HS-5 (cell line): ENCODE data around the gene TRPM2.

ENCODE experiments used
- DNase-seq: peaks from one replicate; pipeline ENCODE4 v3.0.0-alpha.2; 2012; ENCODE audit warnings: low read depth

Gene TRPM2

GRCh38 chr21:44431300-44431699 is 77.9 kb downstream of the TRPM2 start:
- no peak for DNase-seq

DNA sequence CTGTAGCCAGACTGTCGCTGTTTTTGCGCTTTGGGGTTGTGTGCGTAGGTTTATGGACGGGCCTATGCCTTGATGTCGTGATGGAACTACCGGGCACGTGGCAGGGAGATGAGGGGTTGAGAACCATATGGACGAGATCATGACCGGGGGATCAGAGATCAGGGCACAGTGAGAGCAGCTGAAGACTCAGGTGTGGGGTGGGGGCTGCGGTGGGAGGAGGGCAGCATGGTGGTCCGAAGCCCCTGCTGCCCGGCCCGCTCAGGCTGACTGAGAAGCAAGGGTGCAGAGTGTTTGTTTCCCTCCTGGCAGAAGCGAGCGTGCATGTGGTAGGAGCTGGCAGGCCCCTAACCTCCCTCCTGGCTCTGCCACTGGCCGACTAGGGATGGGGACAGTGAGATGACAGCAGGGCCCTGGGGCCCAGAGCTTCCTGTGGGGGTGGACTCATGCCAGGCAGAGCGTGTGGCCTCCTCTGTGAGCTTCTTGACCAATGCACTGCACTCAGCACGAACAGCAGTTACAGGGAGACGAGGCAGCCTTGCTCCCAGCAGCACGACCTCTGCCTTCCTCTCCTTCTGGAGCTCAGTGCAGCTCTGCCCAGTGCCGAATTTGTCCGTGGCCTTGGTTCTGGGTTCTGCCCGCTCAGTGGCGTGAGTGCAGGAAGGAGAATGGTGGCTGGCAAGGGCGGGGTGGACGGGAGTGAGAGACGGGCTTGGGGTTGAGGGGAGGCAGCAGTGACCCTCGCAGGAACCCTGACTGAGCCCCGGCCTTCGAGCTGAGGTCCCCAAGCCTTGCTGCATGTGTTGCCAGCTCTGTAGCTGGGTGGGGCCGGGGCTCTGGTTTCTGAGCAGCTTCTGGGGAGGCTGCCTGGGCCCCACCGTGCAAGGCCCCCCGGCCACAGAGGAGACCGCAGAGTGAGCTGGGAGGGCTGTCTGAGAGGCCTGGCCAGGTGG is 79.7 kb downstream of the TRPM2 start:
- DNase-seq = no peak

- no peak for DNase-seq
Observed at GRCh38 chr21:44433791-44434567, 80.6 kb downstream of the TRPM2 start.

DNA sequence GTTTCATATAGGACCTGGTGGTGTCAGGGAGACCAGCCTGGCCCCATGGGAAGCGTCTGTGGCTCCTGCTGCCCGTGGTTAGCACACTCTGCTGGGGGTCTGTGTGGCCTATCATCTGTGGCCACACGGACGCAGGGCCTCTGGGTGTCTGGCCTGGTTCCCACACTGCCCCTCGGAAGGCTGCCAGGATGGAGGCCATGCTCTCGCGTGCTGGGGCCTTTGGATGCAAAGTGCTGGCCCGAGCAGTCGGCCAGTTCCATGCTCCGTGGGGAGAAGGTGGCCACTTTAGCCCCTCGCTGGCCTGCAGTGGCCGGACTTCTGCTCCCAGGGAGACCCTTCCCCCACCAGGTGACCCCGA is 81.1 kb downstream of the TRPM2 start:
- DNase-seq = no peak

DNA sequence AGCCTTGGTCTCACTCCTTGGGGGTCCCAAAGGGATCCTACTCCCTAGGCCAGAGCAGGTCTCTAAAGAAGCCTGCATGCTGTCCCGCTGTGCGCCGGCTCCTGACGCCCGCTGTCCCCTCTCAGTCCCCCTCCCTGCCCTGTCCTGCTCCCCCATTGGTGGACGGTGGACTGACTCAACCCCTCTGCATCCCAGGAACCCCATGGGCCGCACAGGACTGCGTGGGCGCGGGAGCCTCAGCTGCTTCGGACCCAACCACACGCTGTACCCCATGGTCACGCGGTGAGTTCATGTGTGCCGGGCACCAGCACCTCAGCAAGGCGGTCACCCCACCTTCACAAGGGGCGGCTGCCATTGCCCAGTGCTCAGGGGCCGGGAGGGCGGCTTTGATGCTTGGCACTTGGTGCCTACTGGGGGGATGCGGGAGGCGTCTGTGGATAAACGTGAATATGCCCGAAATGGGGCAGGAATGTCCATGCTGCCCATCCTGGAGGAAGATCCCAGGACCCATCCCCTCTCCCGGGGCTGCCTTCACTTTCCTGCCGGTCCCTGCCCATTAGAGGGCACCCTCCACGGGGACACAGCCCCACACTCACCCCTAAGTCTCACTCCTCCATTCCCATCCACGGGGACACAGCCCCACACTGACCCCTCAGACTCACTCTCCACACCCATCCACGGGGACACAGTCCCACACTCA is 81.7 kb downstream of the TRPM2 start:
- DNase-seq = no peak

- no peak for DNase-seq
Observed at GRCh38 chr21:44436111-44436611, 82.7 kb downstream of the TRPM2 start.

GRCh38 chr21:44436958-44437357 is 83.5 kb downstream of the TRPM2 start:
- no peak for DNase-seq

DNA sequence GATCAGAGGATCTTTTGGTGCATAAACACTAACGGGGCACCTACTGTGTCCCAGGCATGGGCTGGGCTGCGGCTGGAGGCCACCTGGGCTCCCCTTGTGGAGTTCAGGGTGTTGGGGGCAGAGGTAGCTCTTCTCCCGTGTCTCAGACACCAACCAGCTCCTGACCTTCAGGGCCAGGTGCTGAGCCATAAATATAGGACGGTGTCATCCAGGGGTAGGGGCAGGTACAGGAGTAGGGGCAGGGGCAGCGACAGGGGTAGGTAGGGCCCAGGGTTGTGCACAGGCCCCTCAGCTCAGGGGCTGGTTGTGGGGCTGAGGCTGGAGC is 83.9 kb downstream of the TRPM2 start:
- DNase-seq = no peak

DNA sequence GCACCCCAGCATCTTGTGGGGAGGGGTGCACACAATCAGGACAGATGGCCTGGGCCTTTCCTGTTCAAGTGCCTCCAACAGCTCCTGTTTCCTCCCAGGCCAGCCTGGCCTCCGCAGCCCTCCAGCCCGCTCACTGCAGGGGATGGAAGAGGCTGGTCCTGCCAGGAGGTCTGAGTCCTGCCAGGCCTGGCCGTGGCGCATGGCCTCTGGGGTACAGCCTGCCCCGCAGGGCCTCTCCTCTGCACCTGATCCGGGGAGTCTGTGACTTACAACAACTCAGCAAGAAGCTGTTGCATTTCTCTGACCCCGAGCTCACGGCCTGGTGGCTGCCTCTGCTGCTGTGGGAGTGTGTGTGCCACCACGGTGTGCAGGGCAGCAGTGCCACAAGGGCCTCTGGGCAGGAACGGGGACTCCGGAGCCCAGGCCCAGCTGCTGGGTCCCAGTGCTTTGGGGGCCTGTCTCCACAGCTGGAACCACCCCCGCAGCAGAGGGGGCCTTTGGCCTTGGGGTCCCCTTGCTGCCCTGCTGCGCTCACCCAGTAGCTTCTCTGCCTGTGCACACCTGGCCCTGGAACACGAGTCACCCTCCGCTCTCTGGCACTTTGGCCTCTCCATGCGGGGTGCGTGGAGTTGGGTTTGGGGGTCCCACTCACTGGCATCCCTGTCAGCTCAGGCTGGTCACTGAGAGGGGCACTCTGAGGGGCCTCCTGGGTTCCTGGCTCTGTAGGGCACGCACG is 84.4 kb downstream of the TRPM2 start:
- no peak for DNase-seq

DNA sequence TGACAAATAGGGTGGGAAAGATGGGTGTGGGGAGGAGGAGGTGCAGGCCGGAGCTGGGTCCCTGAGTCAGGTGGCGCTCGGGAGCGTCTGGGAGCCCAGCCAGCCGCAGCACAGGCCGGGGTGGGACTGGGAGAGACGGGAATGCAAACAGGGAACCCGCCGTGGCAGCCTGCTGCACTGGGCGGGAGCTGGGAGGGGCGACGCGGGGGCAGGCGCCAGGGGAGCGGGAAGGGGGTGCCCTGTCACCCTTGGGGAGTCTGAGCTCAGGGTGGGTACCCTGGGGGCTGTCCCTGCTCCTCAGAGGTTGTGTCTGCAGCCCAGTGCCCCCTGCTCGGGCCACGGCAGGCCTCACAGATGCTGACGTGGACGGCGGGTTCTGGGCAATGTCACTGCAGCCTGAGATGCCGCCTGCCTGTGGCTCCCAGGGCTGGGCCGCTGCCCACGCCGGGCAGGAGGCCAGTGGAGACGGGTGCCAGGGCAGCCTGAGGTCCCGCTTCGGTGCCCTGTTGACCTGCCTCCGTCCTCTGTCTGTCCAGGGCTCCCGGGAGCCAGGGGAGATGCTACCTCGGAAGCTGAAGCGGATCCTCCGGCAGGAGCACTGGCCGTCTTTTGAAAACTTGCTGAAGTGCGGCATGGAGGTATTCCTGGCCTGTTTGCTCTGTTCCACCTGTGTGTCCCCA is 85.2 kb downstream of the TRPM2 start:
- no peak for DNase-seq

GRCh38 chr21:44439211-44439600 is 85.8 kb downstream of the TRPM2 start:
- no peak for DNase-seq

DNA sequence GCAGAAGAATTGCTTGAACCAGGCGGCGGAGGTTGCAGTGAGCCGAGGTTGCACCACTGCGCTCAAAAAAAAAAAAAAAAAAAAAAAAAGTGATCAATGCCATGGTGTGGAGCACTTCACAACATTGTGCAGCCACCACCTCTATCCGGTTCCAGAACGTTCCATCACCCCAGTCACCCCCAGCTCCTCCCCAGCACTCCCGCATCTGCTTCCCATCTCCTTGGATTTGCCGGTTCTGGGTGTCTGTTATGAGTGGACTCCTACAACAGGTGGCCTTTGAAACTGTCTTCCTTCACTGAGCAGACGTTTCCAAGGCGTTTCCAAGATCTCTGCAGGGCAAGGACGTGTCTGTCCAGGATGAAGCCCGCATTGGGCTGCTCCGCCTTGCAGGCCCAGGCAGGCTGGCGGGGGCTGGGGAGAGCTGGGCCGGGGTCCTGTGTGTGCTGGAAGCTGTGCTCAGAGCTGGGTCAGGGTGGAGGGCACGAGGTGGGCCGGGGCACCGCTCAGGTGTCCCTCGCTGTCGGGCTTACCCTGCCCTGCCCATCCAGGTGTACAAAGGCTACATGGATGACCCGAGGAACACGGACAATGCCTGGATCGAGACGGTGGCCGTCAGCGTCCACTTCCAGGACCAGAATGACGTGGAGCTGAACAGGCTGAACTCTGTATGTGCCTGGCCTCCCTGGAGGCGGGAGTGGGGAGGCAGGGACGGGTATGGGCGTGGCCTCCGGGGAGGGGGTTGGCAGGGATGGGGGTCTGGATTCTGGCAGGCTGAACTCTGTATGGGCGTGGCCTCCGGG is 87.0 kb downstream of the TRPM2 start:
- no peak for DNase-seq

DNA sequence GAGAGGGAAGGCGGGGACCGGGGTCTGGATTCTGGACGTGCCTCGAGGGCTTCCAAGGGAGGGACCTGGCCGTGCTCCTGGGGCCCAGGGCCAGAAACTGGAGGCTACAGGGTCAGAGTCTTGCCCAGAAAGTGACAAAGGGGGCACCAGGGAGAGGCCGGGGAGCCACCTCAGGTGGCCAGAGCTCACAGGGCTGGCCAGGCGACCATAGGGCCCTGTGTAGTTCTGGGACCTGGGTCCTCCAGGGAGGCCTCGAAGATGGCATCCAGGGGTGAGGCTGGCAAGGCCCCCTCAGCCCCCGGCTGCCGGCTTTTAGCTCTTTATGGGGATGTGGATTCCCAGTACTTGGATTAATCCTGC is 87.6 kb downstream of the TRPM2 start:
- no peak for DNase-seq

- no peak for DNase-seq
Observed at GRCh38 chr21:44441581-44442265, 88.3 kb downstream of the TRPM2 start.

DNA sequence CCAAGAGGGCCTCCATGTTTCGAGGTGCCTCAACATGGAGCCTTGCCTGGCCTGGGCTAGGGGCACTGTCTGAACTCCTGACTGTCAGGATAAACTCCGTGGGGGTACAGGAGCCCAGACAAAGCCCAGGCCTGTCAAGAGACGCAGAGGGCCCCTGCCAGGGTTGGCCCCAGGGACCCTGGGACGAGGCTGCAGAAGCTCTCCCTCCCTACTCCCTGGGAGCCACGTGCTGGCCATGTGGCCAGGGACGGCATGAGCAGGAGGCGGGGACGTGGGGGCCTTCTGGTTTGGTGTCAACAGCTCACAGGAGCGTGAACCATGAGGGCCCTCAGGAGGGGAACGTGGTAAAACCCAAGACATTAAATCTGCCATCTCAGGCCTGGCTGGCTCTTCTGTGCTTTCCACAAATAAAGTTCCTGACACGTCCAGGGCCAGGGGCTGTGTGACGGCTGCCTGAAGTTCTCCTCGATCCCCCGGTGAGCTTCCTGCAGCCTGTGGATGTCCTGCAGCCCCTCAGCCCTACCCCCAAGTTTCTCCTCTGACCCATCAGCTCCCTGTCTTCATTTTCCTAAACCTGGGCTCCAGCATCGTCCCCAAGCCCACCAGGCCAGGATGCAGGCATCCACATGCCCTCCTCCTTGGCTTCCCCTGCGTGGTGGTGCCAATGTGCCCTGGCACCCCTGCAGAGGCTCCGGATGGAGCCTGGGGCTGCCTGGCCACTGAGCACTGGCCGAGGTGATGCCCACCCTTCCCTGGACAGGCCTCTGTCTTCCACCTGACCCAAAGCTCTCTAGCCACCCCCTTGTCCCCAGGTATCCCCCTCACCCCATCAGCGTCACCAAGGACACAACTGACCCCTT is 89.1 kb downstream of the TRPM2 start:
- no peak for DNase-seq

DNA sequence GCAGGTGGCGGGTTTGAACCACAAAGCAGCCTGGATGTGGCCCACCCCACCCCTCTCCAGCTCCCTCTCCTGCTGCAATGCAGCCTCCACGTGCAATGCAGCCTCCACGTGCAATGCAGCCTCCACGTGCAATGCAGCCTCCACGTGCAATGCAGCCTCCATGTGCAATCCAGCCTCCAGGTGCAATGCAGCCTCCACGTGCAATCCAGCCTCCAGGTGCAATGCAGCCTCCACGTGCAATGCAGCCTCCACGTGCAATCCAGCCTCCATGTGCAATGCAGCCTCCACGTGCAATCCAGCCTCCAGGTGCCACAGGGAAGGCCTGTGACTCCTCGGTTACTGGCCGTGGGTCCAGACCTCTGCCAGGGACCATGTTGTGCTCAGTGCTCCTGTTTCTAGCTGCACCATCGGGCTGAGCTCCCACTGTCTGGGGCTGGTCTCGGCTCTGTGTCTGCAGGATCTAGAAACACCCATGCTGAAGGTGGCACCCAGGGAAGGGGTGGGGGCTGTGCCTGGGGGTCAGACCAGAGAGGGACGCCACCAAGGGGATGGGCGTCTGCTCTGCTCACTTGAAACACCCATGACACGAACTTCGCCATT is 90.0 kb downstream of the TRPM2 start:
- DNase-seq = no peak

GRCh38 chr21:44443891-44444285 is 90.5 kb downstream of the TRPM2 start:
- no peak for DNase-seq

DNA sequence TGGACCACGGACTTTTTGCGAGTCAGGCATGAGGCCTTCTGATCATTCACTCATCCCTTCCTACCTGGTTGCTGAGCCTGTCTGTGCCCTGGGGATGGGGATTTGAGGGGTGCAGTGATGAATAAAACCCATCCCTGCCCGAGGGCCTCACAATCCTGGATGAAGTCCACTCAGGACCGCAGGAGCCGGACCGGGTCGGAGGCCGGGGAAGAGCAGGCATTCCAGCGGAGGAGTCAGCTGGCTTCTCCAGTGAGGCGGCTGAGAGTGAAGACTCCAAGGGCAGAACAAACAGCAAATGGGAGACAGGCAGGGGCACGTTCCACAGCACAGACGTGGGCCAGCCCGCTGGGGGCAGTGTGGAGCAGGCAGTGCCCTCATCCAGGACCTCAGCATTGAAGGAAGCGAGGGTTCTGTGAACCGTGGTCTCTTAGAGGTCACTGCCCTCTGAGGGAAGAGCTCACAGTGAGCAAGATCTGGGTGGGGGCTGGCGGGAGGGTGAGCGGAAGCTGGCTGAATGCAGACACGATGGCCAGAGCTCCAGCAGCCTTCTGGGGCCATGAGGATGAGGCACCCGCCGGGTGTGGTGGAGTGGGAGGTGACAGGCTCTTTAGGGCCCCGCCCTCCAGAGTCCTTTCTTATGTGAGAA is 91.0 kb downstream of the TRPM2 start:
- no peak for DNase-seq
